CD4-positive, alpha-beta T cell treated with Interferon alpha-2 for 1 hour (primary cell): ENCODE data around the gene MPZL3.

Experiments used
- DNase-seq, 2 donors: peaks; one replicate each; pipeline ENCODE4 v3.0.0-alpha.2; 2020 to 2022

The MPZL3 gene

DNA sequence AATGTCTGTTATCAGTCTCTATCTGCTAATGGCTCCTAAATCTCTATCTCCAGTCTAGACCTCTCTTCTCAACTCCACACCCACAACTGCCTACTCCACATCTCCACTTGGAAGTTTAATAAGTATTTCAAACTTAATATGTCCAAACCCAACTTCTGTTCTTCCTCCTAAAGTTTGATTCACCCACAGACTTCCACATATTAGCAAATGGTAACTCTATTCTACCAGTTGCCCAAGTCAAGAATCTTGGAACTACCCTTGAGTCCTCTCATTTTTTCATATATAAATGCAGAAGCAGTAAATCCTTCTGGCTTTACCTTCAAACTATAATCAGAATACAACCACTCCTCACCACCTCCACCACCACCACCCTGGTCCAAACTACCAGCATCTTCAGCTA, 20.7 kb downstream of the MPZL3 start:
- DNase-seq = no peak

DNA sequence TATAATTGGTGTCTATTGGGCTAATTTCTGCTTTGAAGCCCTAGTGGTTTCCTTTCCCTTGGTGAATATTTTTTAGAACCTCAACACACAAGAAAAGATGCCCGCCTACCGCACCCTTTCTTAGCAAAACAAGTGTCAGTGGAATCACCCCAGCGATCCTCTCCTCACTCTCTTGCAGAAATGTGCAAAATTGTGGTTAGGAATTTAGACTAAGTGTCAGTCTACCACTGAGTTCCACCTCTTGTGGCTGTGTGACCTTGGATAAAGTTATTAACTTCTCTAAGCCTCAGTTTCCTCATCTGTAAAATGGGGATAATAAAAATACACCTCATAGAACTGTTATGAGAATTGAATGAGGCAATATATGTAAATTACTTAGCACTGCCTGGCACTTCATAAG, 22.1 kb downstream of the MPZL3 start:
- peak; percentile 25 to 74 for DNase-seq

GRCh38 chr11:118229274-118229847, 22.8 kb downstream of the MPZL3 start:
- no peak for DNase-seq

GRCh38 chr11:118227865-118228785, 24.0 kb downstream of the MPZL3 start:
- peak; percentile 14 to 65 for DNase-seq

- no peak for DNase-seq
These were observed 25.4 kb downstream of the MPZL3 start for GRCh38 chr11:118226781-118227180.

DNA sequence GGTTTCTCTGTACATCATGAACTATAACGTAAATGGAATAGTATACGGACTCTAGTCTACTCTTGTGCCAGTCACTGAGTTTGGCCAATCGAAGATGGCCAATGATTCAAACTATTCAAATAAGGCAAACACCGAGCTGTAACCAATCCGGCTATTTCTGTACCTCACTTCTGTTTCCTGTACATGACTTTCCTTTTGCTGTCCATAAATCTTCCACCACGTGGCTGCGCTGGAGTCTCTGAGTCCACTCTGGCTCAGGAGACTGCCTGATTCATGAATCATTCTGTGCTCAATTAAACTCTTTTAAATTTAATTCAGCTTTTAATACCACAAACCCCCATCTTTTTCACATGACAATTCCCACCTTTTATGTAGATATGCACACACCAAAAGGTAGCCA, 25.9 kb downstream of the MPZL3 start:
- peak in 1 of 2 donors; percentile 22 for DNase-seq

GRCh38 chr11:118224511-118225188, 27.5 kb downstream of the MPZL3 start, which contains the start of gene JAML:
Gene JAML (minus strand): TSS chr11:118225011. CDS start chr11:118214866, 10,145 bp downstream.
- peak; percentile 58 to 76 for DNase-seq

DNA sequence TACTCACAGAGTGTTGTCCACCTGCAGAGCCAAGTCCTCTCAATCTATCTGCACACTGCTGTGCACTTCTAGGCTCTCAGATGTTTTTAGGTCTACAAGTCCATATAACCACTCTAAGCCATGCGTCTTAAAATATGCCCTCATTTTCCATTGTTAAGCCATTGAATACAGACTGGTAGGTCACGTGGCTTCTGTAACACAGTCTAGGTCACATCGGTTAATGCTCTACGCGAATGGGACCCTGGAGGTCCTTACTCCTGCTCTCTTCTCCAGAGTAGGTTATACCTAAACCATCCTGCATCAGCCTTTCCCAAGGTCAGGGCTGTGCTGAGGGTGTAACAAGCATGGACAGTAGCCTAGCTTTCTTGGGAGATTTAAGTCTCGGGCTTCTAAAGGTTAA, 28.2 kb downstream of the MPZL3 start:
- no peak for DNase-seq

DNA sequence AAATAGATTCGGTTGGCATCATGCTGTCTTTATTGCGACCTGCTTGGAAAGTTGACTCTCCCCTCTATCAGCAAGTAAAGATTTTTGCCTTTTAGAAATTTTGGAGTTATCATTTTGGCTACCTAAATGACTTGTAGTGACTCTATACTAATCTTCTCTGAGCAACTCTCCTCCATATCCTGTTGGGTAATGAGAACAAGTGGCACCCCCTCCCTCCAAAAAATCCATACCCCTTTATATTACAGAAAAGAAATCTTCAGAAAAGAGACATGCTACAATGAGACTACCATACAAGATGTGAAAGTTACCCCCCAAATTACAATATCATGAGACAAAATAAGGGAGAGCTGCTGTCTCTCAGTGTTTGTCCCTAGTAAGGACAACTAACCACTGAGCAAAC, 28.6 kb downstream of the MPZL3 start:
- no peak for DNase-seq

GRCh38 chr11:118222437-118222836, 29.7 kb downstream of the MPZL3 start:
- DNase-seq = no peak

GRCh38 chr11:118221419-118221818, 30.7 kb downstream of the MPZL3 start:
- DNase-seq = no peak

DNA sequence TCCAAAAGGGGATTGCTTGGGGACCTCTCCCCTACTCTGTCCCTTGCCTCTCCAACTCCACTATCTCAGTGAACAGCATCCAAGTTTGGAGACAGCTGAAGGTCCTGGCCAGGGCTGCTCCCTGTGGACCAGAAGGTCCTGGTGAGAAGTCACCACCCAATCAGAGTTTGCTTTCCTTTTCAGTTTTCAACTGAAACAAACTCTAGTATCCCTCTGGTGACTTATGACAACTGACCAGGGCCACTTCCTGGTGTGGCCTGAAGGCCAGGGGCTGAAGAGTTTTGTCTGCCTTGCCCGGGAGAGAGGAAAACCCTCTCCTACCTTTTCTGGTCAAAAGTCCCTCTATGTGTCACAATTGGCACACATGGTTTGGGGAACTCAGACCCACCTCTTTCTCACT, 32.4 kb downstream of the MPZL3 start:
- DNase-seq = no peak

GRCh38 chr11:118219244-118219643, 32.9 kb downstream of the MPZL3 start:
- no peak for DNase-seq

- no peak for DNase-seq
These were observed 34.6 kb downstream of the MPZL3 start for GRCh38 chr11:118217575-118217974.

- DNase-seq = peak; percentile 12 to 55
These were observed 35.3 kb downstream of the MPZL3 start for GRCh38 chr11:118216621-118217481.

DNA sequence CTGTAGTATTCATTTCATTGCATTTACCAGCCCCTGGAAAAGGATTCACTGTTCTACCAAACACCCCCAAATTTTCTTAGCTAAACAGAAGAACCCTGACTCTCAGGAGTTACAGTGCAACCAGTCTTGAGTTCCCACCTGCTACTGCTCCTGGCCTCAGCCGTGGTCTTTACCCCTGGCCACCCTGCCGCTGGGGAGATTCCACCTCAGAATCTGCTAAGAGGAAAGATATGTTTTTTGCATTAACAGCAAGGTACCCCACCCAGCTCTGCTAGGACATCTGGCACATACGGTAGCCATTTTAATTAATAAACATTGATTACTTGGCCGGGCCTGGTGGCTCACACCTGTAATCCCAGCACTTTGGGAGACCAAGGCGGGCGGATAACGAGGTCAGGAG, 36.4 kb downstream of the MPZL3 start:
- DNase-seq = no peak

DNA sequence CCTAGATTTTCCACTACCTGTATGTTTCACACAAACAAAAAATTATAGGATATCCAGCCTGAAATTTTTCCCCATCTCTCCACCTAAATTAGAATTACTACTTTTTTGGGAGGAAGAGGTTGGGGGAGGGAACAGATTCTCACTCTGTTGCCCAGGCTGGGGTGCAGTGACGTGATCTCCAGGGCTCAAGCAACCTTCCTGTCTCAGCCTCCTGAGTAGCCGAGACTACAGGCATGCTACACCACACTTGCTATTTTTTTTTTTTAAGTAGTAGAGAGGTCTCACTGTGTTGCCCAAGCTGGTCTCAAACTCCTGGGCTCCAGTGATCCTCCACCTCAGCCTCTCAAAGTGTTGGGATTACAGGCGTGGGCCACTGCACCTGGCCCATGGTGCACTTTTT, 36.9 kb downstream of the MPZL3 start:
- peak in 1 of 2 donors; percentile 38 for DNase-seq

GRCh38 chr11:118214210-118214914, 37.8 kb downstream of the MPZL3 start:
- DNase-seq = peak in 1 of 2 donors; percentile 28

DNA sequence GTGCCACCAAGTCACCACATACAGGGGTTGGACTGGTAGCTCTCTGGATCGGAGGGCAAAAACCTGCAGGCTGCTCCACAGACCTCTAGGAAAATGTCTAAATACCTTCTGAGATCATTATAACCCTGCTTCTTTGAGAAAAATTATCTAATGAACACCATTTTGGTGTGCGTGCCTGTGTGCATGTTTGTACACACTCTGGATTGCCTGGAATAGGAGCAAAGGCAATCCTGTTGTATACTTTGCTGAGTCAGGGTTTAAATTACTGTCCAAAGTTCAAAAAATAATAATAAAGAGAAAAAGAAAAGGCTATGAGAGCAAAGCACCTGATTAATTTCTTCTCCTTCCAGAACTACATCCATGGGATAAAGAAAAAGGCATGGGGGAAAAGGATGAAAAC, 38.4 kb downstream of the MPZL3 start:
- DNase-seq = no peak

DNA sequence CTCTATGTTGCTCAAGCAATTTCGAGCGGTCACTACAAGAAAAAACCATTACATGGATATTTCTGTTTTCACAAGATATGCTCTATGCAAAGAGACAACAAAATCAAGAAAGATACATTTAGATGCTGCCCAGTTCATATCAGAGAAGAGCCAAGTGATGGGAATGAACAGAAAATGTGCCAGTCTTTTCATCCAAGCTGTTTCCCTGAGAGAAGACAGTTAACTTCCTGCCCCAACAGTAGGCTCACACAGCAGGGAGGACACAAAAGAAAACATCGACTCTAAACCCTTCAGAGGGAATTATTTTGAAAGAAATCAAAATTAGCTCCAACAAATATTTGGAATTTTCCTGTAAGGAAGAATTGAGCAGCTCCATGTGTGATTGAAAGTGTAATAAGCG, 39.0 kb downstream of the MPZL3 start:
- no peak for DNase-seq

GRCh38 chr11:118212781-118213191, 39.4 kb downstream of the MPZL3 start:
- no peak for DNase-seq

GRCh38 chr11:118212131-118212725, 39.9 kb downstream of the MPZL3 start:
- DNase-seq = no peak
